Measurements from ENCODE around the gene IRGC. TPM values are rescaled to one million over a fixed set of nuclear protein-coding genes. Genes with fewer than 3 reads are reported as not detected.

The IRGC gene
- total RNA-seq, 1 experiment from 2014 or later: not detected

GRCh38 chr19:43692877-43693276 is 23.0 kb upstream of the IRGC start:
- Histone ChIP-seq H2BK5ac (ENCODE audit: insufficient read length, low read length) (no peak overlapping the region), H3K23me2 (ENCODE audit: insufficient read length, low read depth, low read length, poor library complexity, severe bottlenecking) (no peaks in the 10 kb centered on the region), H4K91ac (ENCODE audit: insufficient read length, low read depth, low read length) (no peak overlapping the region), H2AFZ (ENCODE audit: low read length) (no peak overlapping the region), H4K20me1 (ENCODE audit: control insufficient read depth, insufficient read depth, insufficient read length) (no peaks in the 10 kb centered on the region), H3K79me2 (ENCODE audit: insufficient read depth, low read length) (no peaks in the 10 kb centered on the region), H2BK120ac (ENCODE audit: low read depth, low read length, poor library complexity, severe bottlenecking) (no peak overlapping the region), H3K79me1 (ENCODE audit: insufficient read depth, low read depth, low read length, poor library complexity, severe bottlenecking) (no peaks in the 10 kb centered on the region), H2BK12ac (ENCODE audit: insufficient read length, low read depth, low read length) (no peak overlapping the region), H4K8ac (replicated peaks; ENCODE audit: insufficient read length, low read depth, low read length) (no peak overlapping the region), H3K4ac (ENCODE audit: low read depth, low read length) (no peak overlapping the region), H3K56ac (ENCODE audit: insufficient read length, low read depth, low read length) (no peak overlapping the region), H2AK5ac (ENCODE audit: insufficient read length, low read length) (no peak overlapping the region), H2BK15ac (ENCODE audit: low read depth, low read length) (no peak overlapping the region), H3K27me3 (ENCODE audit: insufficient read depth, low read length) (no peaks in the 10 kb centered on the region), H3K23ac (ENCODE audit: insufficient read length, low read depth, low read length) (no peak overlapping the region), H3K4me2 (ENCODE audit: insufficient read depth, insufficient read length, low read length) (no peak overlapping the region), H3K9ac (ENCODE audit: extremely low read depth, insufficient read length, low read length) (no peak overlapping the region), H3K27ac (ENCODE audit: insufficient read length, low read depth, low read length) (no peak overlapping the region), H3K18ac (ENCODE audit: insufficient read length, low read depth, low read length) (no peak overlapping the region), H3T11ph (ENCODE audit: low read length) (no peak overlapping the region), H4K5ac (ENCODE audit: insufficient read length, low read depth, low read length) (no peak overlapping the region), H3K9me3 (ENCODE audit: control insufficient read depth, low read depth, low read length) (no peaks in the 10 kb centered on the region), H3K4me1 (ENCODE audit: insufficient read depth, low read length) (no peaks in the 10 kb centered on the region), H3K14ac (ENCODE audit: insufficient read depth, low read length) (no peak overlapping the region), H2BK20ac (ENCODE audit: low read depth, low read length, poor library complexity, severe bottlenecking) (no peak overlapping the region)
- no peak for TF ChIP-seq CTCF (conservative IDR thresholded peaks at IDR 0.05)
- DNase-seq: no peak
- Mint-ChIP-seq H3K36me3 (ENCODE audit: insufficient read depth in 1 of 3, low read depth in 3 of 3) (peaks cover 0 to 2% (median 0%) of the 10 kb centered on the region in 3 experiments; a peak in 1 of 7 replicates), H3K4me1 (peaks cover 0 to 6% of the 10 kb centered on the region in 2 experiments; a peak in 3 of 4 replicates), H3K9me3 (peaks cover 6 to 24% of the 10 kb centered on the region in 2 experiments; a peak in 4 of 5 replicates), H3K27ac (no peak overlapping the region), H3K27me3 (ENCODE audit: low read depth) (peaks cover 39% of the 10 kb centered on the region), H3K4me3 (no peak overlapping the region)
- WGBS (ENCODE audit: extremely low coverage, insufficient read length, low lambda C conversion rate): no CpG with 5 or more reads among the region's 4 CpGs

Data from H9 (cell line).